DND-41 (cell line): ENCODE measurements around the gene NR2F1-AS1.

Experiments used
- CTCF ChIP-seq: IDR thresholded peaks from 2 replicates; pipeline ENCODE4 v1.5.1; 2012; ENCODE audit warnings: borderline replicate concordance, low read length, moderate library complexity, mild to moderate bottlenecking; ENCODE audit not compliant: poor library complexity, severe bottlenecking; ENCODE audit errors: extremely low read depth
- EZH2 ChIP-seq: IDR thresholded peaks from 3 replicates; pipeline ENCODE4 v1.6.1; 2012; ENCODE audit warnings: borderline replicate concordance, low read depth, mild to moderate bottlenecking, moderate library complexity, low read length, inconsistent platforms; ENCODE audit not compliant: severe bottlenecking

GRCh38 chr5:93394301-93394700 lies 186.7 kb downstream of the NR2F1-AS1 start:
- TF ChIP-seq CTCF = no peak
- no peak for TF ChIP-seq EZH2
